GM18951 (cell line): ENCODE results near the gene KIAA1614.

Experiments used
- POLR2A ChIP-seq: IDR thresholded peaks from 4 replicates; pipeline ENCODE4 v1.6.1; 2011; ENCODE audit warnings: mild to moderate bottlenecking; ENCODE audit not compliant: insufficient read length, insufficient read depth; ENCODE audit errors: extremely low read depth
- in situ Hi-C: fragments of 300-500 bp; cut with MboI; formaldehyde crosslinking; loops from one replicate; pipeline ENCODE4 v1.12.0; 2022; ENCODE audit warnings: low sequenced_read_pairs, mixed read lengths, inconsistent platforms; ENCODE audit not compliant: unreplicated experiment

The KIAA1614 gene

DNA sequence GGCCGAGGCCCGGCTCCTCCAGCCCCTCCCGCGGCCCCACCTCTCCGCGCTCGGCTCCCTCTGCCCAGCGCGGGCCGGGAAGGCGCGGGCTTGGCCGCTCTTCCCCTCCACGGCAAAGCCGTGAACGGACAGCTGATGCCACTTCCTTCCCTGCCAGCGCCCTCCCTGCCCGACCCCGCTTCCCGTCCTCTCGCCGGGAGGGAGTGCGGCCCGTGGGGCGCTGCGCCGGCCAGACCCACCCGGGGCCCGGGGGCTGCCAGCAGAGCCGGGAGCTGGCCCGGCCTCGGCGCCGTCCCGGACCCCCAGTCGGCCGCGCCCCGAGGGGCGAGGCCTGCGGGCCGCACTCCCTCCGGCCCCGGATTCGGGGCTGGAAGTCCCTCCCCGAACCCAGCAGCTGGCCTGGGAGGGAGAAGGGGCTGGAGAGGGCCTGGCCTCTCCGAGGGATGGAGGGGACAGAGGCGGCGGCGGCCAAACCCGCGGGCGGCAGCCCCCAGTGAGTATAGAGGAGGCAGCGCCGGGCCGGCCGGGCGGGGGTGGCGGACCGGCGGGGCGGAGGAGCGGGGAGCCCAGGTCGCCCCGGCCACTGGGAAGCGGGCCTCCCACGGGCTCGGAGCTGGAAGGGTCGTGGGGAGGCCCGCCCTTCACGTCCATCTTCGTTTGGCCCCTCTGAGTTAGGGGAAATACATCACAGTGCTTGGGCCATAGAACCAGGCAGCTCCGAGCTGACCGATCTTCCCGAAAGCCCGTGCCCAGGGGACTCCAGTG lies at the start of gene KIAA1614:
KIAA1614 (plus strand) TSS at position 97 of the 765 bp plus-strand sequence; CDS start at position 444, 347 bp downstream.
- in situ Hi-C loops: loop anchor here (10.0 kb wide), 1 partner anchor 252 kb away; no protein-coding TSS in a partner anchor

GRCh38 chr1:180863158-180863775 lies 49.4 kb upstream of the KIAA1614 start:
- in situ Hi-C loops: no loop called here
- no peak for TF ChIP-seq POLR2A

More for the DNA sequence above, at the start of gene KIAA1614:
- TF ChIP-seq POLR2A: peak; percentile 56

DNA sequence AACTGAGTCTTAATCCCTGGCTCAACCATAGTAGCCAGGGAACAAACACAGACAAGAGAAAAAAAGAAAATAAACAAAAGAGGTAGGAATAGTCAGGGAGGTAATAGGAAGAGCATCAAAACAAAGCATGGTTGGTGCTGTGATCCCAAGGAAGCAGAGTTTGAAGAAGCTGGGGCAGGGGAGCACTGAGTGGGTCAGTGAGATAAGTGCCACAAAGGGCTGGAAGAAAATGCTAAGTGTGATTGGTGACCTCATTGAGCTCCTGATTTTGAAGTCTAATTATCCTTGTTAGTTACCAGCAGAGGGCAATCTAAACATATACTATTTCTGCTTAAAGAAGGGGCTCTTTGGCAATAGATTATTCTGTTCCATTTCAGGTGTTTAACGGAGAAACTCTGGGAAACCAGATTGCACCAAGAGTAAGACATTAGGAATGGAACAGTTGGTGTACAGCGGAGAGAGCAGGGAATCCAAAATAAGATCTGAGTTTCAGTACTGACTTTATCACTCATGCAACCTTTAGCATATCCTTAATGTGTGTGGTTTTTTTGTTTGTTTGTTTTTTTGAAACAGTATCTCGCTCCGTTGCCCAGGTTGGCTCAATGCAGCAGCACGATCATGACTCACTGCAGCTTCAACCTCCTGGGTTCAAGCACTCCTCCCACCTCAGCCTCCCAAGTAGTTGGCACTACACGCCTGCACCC lies 30.7 kb upstream of the KIAA1614 start:
- TF ChIP-seq POLR2A: no peak
- in situ Hi-C loops: loop anchor here (5.0 to 10.0 kb wide), 3 partner anchors 35 to 263 kb away; partner anchors contain the start of gene STX6

- in situ Hi-C loops: loop anchor here (5.0 to 10.0 kb wide), 3 partner anchors 33 to 260 kb away; partner anchors contain the start of gene STX6
- TF ChIP-seq POLR2A: no peak
Measured at GRCh38 chr1:180884588-180885300, 28.0 kb upstream of the KIAA1614 start.

GRCh38 chr1:180886338-180886737 lies 26.4 kb upstream of the KIAA1614 start:
- no peak for TF ChIP-seq POLR2A
- in situ Hi-C loops: loop anchor here (10.0 kb wide), 2 partner anchors 138 to 258 kb away; partner anchors contain the start of gene STX6

- TF ChIP-seq POLR2A: no peak
- in situ Hi-C loops: loop anchor here (10.0 kb wide), 2 partner anchors 137 to 257 kb away; partner anchors contain the start of gene STX6
Measured at GRCh38 chr1:180887841-180888240, 24.9 kb upstream of the KIAA1614 start.

DNA sequence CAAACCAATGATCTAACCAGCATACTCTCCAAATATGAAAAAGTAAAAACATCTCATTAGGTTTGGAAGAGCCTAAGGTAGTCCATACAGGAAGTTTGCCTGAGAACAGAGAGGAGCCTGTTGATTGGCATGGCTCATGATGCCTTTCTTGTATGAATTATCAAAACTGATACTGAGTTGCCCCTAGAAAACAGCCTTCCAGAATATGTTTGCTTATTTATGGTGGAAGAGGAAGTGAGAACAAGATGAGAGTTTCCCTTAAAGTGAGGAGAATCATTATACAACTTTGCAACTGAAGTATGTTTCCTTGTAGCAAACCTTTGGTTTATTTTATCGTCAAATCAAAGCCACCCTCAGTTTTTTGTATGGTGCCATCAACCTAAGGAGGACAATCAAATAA lies 23.8 kb upstream of the KIAA1614 start:
- in situ Hi-C loops: loop anchor here (10.0 kb wide), 2 partner anchors 136 to 256 kb away; partner anchors contain the start of gene STX6
- no peak for TF ChIP-seq POLR2A

DNA sequence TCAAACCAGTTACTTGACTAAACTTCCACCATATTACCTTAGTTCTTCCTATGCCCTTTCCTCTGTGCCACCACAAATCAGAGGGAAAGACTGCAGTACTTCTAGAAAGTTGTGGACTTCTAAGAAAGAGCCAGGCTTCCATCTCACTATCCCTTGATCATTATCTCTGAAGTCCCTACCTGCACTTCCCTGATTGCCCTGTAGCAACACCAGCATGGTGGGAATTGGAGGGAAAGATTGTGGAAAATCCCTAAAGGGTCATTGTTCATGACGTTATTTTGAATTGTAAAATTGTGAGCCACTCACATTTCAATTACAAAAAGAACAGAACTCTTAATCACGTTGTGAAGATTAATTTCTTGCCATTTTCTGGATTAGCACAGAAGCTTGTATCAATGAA lies 23.4 kb upstream of the KIAA1614 start:
- in situ Hi-C loops: loop anchor here (10.0 kb wide), 2 partner anchors 135 to 255 kb away; partner anchors contain the start of gene STX6
- no peak for TF ChIP-seq POLR2A

- in situ Hi-C loops: no loop called here
- TF ChIP-seq POLR2A: no peak
Measured at GRCh38 chr1:180892272-180892671, 20.4 kb upstream of the KIAA1614 start.

DNA sequence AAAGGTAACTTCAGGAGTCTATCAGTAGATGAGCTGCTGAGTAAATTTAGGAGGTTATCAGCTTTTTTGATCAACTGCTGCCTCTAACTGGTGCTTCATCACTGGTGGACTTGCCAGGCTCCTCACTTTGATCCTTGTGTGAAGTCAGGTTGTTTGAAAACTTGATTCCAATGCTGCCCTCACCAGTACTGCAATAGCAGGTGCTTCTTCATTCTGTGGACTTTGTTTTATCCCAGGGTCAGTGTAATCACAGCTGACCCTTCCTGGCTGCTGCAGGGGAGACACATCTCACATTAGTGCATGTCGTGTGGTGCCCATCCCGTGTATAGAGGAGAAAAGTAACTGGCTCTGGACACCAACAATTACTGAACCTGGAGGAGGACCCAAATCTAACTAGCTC lies 20.0 kb upstream of the KIAA1614 start:
- in situ Hi-C loops: no loop called here
- TF ChIP-seq POLR2A: no peak

GRCh38 chr1:180893614-180894013 lies 19.1 kb upstream of the KIAA1614 start:
- in situ Hi-C loops: no loop called here
- TF ChIP-seq POLR2A: no peak

- in situ Hi-C loops: no loop called here
- no peak for TF ChIP-seq POLR2A
Measured at GRCh38 chr1:180896161-180896560, 16.5 kb upstream of the KIAA1614 start.
